ENCODE data around the gene BCLAF1. TPM values are rescaled to one million over a fixed set of nuclear protein-coding genes. Genes with fewer than 3 reads are reported as not detected.
A peak's percentile ranks its signal among the peaks of the same experiment; 100 is the strongest.

Gene BCLAF1
- total RNA-seq, 1 donor from 2014 or later = 241 TPM

DNA sequence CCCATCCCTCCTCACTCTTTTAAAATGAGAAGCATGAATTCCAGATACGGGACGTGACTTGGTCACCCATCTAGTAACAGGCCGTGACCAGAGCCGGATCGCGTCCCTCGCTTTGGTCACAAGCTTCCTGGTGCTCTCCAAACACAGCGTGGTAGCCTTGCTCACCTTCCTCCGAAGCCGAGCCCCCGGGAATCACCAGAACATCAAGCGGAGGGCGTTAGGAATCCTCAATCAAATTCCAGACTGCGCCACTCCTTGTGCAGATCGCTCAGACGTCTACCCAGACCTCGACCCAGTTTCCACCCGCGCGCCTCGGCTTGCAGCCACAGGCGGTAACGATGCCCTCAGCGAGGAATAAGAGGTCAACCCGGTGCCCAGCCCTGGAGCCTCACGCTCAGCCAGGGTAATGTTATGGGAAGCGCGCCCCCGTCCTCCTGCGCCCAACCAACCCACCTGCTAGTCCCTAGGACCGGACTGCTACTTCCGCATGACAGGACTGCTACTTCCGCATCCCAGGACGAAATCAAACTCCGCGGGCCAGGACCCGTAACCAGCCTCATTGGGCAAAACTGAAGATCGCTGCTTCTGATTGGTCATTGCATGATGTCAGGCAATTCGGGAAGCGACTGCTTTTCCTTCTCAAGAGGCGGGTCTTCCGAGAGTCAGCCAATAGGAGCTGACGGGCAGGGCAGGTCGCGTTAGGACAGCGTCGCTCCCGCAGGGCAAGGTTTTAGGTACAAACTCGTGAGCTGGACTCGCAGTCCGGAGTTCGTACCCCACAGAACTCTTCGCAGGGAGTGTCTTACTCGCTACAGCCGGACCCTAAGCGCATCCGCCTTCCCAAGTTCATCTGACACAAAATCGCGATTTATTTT, 39.6 kb downstream of the BCLAF1 start, which contains the start of gene MTFR2:
Gene MTFR2, minus strand, starts transcription at position 501 of the 875 bp plus-strand sequence. CDS start 1,212 bp downstream, outside the sequence.
- H3K4me1 Mint-ChIP-seq = peaks cover 27% of the 10 kb centered on the region
- peak within 1 kb of the TSS; percentile 77 for H3K27ac Mint-ChIP-seq
- H3K36me3 Mint-ChIP-seq = no peaks in the 10 kb centered on the region
- no peaks in the 10 kb centered on the region for H3K9me3 Mint-ChIP-seq
- H3K4me3 Mint-ChIP-seq = peak within 1 kb of the TSS; percentile 90
- DNase-seq (ENCODE audit: low spot score in 2 of 2, unreplicated experiment in 2 of 2) = peak; percentile 83 to 89
- TF ChIP-seq, protein P1, sequence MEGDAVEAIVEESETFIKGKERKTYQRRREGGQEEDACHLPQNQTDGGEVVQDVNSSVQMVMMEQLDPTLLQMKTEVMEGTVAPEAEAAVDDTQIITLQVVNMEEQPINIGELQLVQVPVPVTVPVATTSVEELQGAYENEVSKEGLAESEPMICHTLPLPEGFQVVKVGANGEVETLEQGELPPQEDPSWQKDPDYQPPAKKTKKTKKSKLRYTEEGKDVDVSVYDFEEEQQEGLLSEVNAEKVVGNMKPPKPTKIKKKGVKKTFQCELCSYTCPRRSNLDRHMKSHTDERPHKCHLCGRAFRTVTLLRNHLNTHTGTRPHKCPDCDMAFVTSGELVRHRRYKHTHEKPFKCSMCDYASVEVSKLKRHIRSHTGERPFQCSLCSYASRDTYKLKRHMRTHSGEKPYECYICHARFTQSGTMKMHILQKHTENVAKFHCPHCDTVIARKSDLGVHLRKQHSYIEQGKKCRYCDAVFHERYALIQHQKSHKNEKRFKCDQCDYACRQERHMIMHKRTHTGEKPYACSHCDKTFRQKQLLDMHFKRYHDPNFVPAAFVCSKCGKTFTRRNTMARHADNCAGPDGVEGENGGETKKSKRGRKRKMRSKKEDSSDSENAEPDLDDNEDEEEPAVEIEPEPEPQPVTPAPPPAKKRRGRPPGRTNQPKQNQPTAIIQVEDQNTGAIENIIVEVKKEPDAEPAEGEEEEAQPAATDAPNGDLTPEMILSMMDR (IDR thresholded peaks at IDR 0.05; ENCODE audit: unreplicated experiment) = no peak
- no peaks in the 10 kb centered on the region for H3K27me3 Mint-ChIP-seq (ENCODE audit: low read depth)

DNA sequence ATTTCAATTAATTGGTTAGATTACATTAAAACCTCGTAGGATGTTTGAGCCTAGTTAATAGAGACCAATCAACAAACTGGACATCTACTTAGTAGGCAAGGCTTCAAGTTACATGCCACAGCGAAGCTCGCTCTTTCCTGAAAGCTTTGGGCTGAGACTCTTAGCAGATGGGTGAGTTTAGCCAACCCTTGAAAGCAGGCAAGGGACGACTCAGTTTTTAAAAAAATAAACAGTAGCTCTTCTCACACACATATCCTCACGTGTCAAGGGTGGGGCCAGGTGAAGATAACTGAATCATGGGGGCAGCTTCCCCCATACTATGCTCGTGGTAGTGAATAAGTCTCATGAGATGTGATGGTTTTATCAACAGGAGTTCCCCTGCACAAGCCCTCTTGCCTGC, 40.3 kb downstream of the BCLAF1 start:
- H3K9me3 Mint-ChIP-seq = no peaks in the 10 kb centered on the region
- no peaks in the 10 kb centered on the region for H3K36me3 Mint-ChIP-seq
- TF ChIP-seq, protein P1 (IDR thresholded peaks at IDR 0.05; ENCODE audit: unreplicated experiment) = no peak
- no peaks in the 10 kb centered on the region for H3K27me3 Mint-ChIP-seq (ENCODE audit: low read depth)
- H3K4me1 Mint-ChIP-seq = peaks cover 27% of the 10 kb centered on the region
- H3K4me3 Mint-ChIP-seq = peak overlapping the region; percentile 90
- peak overlapping the region; percentile 77 for H3K27ac Mint-ChIP-seq
- no peak for DNase-seq (ENCODE audit: low spot score in 2 of 2, unreplicated experiment in 2 of 2)

DNA sequence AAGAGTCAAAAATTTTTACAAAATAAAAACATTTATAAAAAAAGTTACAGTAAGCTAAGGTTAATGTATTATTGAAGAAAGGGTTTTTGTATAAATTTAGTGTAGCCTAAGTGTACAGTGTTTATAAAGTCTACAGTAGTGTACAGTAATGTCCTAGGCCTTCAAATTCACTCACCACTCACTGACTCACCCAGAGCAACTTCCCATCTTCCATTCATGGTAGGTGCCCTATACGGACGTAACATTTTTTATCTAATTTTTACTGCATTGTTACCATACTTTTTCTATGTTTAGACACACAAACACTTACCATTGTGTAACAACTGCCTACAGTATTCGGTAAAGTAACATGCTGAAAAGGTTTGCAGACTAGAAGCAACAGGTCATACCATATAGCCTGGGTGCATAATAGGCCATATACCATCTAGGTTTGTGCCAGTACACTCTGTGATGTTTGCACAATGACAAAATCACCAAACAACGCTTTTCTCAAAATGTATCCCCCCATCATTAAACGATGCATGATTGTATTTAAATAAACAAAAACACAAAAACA, 45.5 kb downstream of the BCLAF1 start:
- Mint-ChIP-seq H3K9me3 (no peaks in the 10 kb centered on the region), H3K27me3 (ENCODE audit: low read depth) (no peaks in the 10 kb centered on the region), H3K27ac (no peak overlapping the region), H3K36me3 (peaks cover 2% of the 10 kb centered on the region), H3K4me1 (peaks cover 8% of the 10 kb centered on the region), H3K4me3 (no peak overlapping the region)
- no peak for DNase-seq (ENCODE audit: low spot score in 2 of 2, unreplicated experiment in 2 of 2)
- TF ChIP-seq, protein P1 (IDR thresholded peaks at IDR 0.05; ENCODE audit: unreplicated experiment) = no peak

DNA sequence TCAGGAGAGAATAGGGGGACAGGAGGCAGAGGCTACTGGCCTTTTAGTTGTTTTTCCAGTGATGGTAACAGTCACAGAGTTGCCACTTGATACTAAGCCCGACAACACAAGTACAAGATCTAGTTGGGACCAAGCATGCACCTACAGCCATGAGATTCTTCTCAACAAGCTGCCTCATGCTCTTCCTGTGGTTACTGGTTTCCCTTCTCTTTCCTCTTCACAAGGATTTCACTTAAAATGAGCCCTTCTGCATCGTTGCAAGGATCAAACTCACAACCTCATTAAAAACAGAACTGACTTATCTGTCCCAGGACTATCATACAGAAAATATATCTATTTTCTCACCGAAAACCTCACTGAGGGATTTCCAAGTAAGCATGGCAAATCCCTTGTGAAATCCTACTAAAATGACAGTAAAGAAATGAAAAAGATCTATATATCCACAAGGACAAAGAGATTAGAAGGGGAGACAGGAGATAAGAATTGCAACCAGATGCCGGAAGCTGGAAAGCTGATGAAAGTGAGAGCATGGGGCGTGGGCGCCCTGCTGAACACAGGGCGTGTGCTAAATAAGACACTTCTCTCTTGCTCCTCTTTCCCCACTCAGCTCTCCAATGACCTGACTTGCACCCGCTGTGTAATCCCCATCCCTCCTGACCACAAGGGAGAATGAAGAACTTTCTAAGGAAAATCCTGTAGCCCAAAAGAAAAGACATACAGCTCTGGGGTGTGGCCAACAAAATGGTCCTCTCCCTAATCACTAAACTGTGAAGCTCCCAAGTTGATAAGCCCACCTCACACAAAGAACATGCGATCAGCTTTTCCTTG, 53.0 kb downstream of the BCLAF1 start:
- TF ChIP-seq, protein P1 (IDR thresholded peaks at IDR 0.05; ENCODE audit: unreplicated experiment) = no peak
- Mint-ChIP-seq H3K36me3 (peaks cover 2% of the 10 kb centered on the region), H3K4me1 (peaks cover 14% of the 10 kb centered on the region), H3K27ac (no peak overlapping the region), H3K27me3 (ENCODE audit: low read depth) (no peaks in the 10 kb centered on the region), H3K9me3 (no peaks in the 10 kb centered on the region), H3K4me3 (no peak overlapping the region)
- no peak for DNase-seq (ENCODE audit: low spot score in 2 of 2, unreplicated experiment in 2 of 2)

DNA sequence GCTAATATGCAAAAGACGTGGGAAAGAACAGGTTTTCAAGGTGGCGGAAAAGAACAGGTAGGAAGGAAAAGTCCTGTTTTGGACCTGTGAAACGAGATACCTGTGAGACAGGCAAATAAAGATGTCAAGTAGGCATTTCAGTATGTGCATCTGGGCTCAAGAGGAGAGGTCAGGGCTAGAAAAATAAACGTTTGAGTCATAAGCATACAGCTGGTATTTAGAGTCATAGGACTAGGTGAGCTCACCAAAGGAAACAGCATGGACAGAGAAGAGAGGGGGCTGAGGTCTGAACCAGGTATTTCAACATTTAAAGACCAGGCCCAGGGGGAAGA, 54.4 kb downstream of the BCLAF1 start:
- TF ChIP-seq, protein P1 (IDR thresholded peaks at IDR 0.05; ENCODE audit: unreplicated experiment) = no peak
- Mint-ChIP-seq H3K9me3 (no peaks in the 10 kb centered on the region), H3K27ac (no peak overlapping the region), H3K36me3 (peaks cover 2% of the 10 kb centered on the region), H3K27me3 (ENCODE audit: low read depth) (no peaks in the 10 kb centered on the region), H3K4me1 (peaks cover 14% of the 10 kb centered on the region), H3K4me3 (no peak overlapping the region)
- DNase-seq (ENCODE audit: low spot score in 2 of 2, unreplicated experiment in 2 of 2) = no peak

Data from mesothelial cell of epicardium (in vitro differentiated cells).